Upper lobe of left lung (tissue), 4 donors: Measurements from ENCODE around the gene OSBPL10.

Experiments used
- POLR2A ChIP-seq, 4 donors: fragments of 450-650 bp; IDR thresholded peaks; one replicate each; pipeline ENCODE4 v1.5.1; 2016 to 2017; ENCODE audit warnings: antibody characterized with exemption in 4 of 4, mild to moderate bottlenecking in 2 of 4
- POLR2AphosphoS5 ChIP-seq, 2 donors: sonication (generic); formaldehyde crosslinking; IDR thresholded peaks; one replicate each; pipeline ENCODE4 v1.5.1; 2017; ENCODE audit warnings: antibody characterized with exemption in 2 of 2
- TF ChIP-seq, protein P1 (sequence below), 6 experiments: fragments of 450-650 bp in 4 of 6; fragments of 200-600 bp in 2 of 6; sonication (generic) in 2 of 6; IDR thresholded peaks; one replicate each; pipeline ENCODE4 v1.5.1; 2016 to 2019; ENCODE audit warnings: antibody characterized with exemption in 6 of 6

DNA sequence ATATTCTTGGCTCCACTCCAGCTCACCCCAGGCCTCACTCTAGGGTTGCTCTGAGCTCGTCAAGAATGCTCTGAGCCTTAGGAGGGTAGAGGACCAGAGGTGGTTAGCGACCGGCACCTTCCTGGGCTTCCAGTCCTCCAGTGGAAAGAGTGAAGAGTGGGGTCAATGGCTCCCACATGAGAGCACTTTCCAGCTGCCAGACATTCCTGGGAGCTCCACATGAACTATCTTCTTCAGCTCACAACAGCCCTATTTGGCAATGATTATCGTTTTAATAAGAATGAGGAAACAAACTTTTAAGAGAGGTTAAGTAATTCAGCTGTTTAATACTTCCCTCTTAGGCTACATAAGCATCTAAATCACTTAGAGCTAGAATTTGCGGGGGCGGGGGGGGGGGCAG, 309.1 kb downstream of the OSBPL10 start:
- TF ChIP-seq, protein P1, sequence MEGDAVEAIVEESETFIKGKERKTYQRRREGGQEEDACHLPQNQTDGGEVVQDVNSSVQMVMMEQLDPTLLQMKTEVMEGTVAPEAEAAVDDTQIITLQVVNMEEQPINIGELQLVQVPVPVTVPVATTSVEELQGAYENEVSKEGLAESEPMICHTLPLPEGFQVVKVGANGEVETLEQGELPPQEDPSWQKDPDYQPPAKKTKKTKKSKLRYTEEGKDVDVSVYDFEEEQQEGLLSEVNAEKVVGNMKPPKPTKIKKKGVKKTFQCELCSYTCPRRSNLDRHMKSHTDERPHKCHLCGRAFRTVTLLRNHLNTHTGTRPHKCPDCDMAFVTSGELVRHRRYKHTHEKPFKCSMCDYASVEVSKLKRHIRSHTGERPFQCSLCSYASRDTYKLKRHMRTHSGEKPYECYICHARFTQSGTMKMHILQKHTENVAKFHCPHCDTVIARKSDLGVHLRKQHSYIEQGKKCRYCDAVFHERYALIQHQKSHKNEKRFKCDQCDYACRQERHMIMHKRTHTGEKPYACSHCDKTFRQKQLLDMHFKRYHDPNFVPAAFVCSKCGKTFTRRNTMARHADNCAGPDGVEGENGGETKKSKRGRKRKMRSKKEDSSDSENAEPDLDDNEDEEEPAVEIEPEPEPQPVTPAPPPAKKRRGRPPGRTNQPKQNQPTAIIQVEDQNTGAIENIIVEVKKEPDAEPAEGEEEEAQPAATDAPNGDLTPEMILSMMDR (IDR thresholded peaks at IDR 0.05) = no peak
- TF ChIP-seq POLR2A (IDR thresholded peaks at IDR 0.05) = no peak
- TF ChIP-seq POLR2AphosphoS5 (IDR thresholded peaks at IDR 0.05) = no peak
